ENCODE measurements around the gene C1orf35. TPM values are rescaled to one million over a fixed set of nuclear protein-coding genes. Genes with fewer than 3 reads are reported as not detected.
A peak's percentile ranks its signal among the peaks of the same experiment; 100 is the strongest.

The C1orf35 gene
- total and polyA plus RNA-seq, 2 of the 4 experiments (the other 2 are of a cell fraction) = 4.3 to 13.0 TPM

DNA sequence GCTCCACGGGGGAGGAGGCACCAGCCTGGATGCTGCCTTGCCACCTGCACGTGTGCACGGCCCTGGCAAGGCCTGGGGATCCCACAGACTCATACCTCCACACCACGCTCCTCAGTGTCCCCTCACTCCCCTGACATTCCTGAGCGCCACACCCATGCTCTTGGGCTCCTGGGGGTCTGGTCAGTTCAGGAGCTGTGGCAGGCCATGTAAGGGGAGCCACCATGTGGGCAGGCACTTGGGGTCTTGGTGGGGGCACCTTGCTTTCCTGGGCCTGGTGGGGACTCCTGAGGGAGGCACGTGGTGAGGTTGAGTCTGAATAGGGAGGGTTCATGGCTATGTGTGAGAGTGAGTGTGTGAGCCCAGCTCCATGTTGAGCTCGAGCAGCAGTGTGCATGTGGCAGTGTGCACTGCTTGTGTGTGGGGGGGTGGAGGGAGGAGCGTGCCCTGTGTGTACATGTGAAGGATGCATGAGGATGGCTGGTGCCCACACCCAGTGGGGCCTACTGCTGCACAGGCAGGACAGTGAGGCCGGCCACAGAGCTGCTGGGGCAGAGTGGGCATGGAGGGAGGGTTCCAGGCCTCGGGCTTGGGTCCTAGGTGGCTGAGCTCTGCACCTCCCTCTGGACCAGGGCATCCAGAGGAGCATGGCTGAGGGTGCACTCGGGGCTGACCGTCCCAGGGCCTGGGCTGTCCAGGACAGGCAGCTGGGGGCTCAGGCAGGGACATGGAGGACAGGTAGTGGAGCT, 48.2 kb upstream of the C1orf35 start:
- CTCF ChIA-PET = no interaction called here
- no peaks in the 10 kb centered on the region for H3K27me3 ChIP-seq (ENCODE audit: control insufficient read depth, insufficient read depth, low read length)
- H3K4me2 ChIP-seq (ENCODE audit: low read depth, low read length) = peak overlapping the region; percentile 2; the same call in 1 of the 2 replicates
- peaks cover 23% of the 10 kb centered on the region for H3K4me1 ChIP-seq (ENCODE audit: control insufficient read depth, insufficient read depth, low read length)
- H2BK20ac ChIP-seq (ENCODE audit: low read depth, low read length) = no peak overlapping the region
- in situ Hi-C loops (cut with MboI; ENCODE audit: low sequenced_read_pairs) = no loop called here
- no peak for TF ChIP-seq FOS (IDR thresholded peaks at IDR 0.05; ENCODE audit: low read depth, low read length)
- no peak for TF ChIP-seq CHD1 (IDR thresholded peaks at IDR 0.05; ENCODE audit: low read depth, low read length)
- TF ChIP-seq RAD21 (IDR thresholded peaks at IDR 0.05; ENCODE audit: low read length) = no peak
- TF ChIP-seq, protein P1, sequence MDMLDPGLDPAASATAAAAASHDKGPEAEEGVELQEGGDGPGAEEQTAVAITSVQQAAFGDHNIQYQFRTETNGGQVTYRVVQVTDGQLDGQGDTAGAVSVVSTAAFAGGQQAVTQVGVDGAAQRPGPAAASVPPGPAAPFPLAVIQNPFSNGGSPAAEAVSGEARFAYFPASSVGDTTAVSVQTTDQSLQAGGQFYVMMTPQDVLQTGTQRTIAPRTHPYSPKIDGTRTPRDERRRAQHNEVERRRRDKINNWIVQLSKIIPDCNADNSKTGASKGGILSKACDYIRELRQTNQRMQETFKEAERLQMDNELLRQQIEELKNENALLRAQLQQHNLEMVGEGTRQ (IDR thresholded peaks at IDR 0.05; ENCODE audit: low read depth, low read length) = no peak
- peak; percentile 4; the same call in 1 of the 2 replicates for TF ChIP-seq BHLHE40 (IDR thresholded peaks at IDR 0.05; ENCODE audit: low read depth, low read length)
- H2AK5ac ChIP-seq (ENCODE audit: low read depth, low read length) = peak overlapping the region; percentile 76
- no peak for DNase-seq
- no peak overlapping the region for H3K56ac ChIP-seq (ENCODE audit: extremely low read depth, insufficient read depth, low read length)
- H4K5ac ChIP-seq (ENCODE audit: low read depth, low read length) = peak overlapping the region; percentile 14
- H2BK120ac ChIP-seq (ENCODE audit: low read depth, low read length) = no peak overlapping the region
- H3K23ac ChIP-seq (ENCODE audit: low read depth, low read length) = peak overlapping the region; percentile 12; the same call in 1 of the 2 replicates
- H4K20me1 ChIP-seq (ENCODE audit: insufficient read depth, low read length) = peaks cover 15% of the 10 kb centered on the region; the same call in 1 of the 2 replicates
- H2AK9ac ChIP-seq (replicated peaks; ENCODE audit: low read depth, low read length, poor library complexity) = peak overlapping the region; percentile 95
- peak overlapping the region; percentile 78 for H2AFZ ChIP-seq (replicated peaks; ENCODE audit: low read length, poor library complexity)
- H3K9me3 ChIP-seq (ENCODE audit: control insufficient read depth, insufficient read depth, low read length) = no peaks in the 10 kb centered on the region
- peak overlapping the region; percentile 13 for H3K9ac ChIP-seq (ENCODE audit: low read depth, low read length)
- peak overlapping the region; percentile 56 for H2BK5ac ChIP-seq (ENCODE audit: low read depth, low read length, poor library complexity, severe bottlenecking)
- H3K14ac ChIP-seq (replicated peaks; ENCODE audit: low read depth, low read length) = peak overlapping the region; percentile 26; the same call in 1 of the 2 replicates
- no peak overlapping the region for H3K4me3 ChIP-seq (ENCODE audit: insufficient read depth, low read depth, low read length)
- H3K79me1 ChIP-seq (ENCODE audit: low read depth in 1 of 2, low read length in 2 of 2) = peaks cover 14 to 55% of the 10 kb centered on the region in 2 experiments
- H4K91ac ChIP-seq (ENCODE audit: insufficient read depth, low read depth, low read length) = peak overlapping the region; percentile 60; the same call in 1 of the 2 replicates
- peaks cover 8% of the 10 kb centered on the region for H3K36me3 ChIP-seq (ENCODE audit: control insufficient read depth, insufficient read depth, low read length)
- peak overlapping the region; percentile 44 to 71; a peak in 3 of 4 replicates for H4K8ac ChIP-seq (ENCODE audit: low read depth in 2 of 2, low read length in 2 of 2)
- POLR2A ChIA-PET (ENCODE audit: unreplicated experiment) = no interaction called here
- peak; percentile 6; the same call in 1 of the 2 replicates for ATAC-seq (ENCODE audit: low read depth)
- no peak overlapping the region for H2BK15ac ChIP-seq (ENCODE audit: low read depth, low read length)
- H3K4ac ChIP-seq (ENCODE audit: low read depth, low read length) = peak overlapping the region; percentile 68
- peak overlapping the region; percentile 74 for H3K27ac ChIP-seq (ENCODE audit: insufficient read depth, low read length)
- intact Hi-C loops (cut with micrococcal nuclease) = no loop called here
- dilution Hi-C loops (cut with HindIII; ENCODE audit: low sequenced_read_pairs, unreplicated experiment) = no loop called here
- H3K9me1 ChIP-seq (ENCODE audit: insufficient read depth, low read length) = peaks cover 16% of the 10 kb centered on the region
- WGBS, 2 experiments (ENCODE audit: extremely low coverage in 2 of 2, insufficient read length in 1 of 2) = 86% methylated on average over 3 of the region's 12 CpGs; no CpG with 5 or more reads in 1 of the 2 experiments
- H3K18ac ChIP-seq (ENCODE audit: low read depth, low read length) = no peak overlapping the region; the same call in 1 of the 2 replicates
- no TSS peak for BruUV-seq (replicated peaks)

All from IMR-90 (cell line).